GM23338 (cell line): ENCODE measurements around the gene REPIN1. TPM values are rescaled to one million over a fixed set of nuclear protein-coding genes. Genes with fewer than 3 reads are reported as not detected.

ENCODE experiments used
- ATAC-seq: fragments of 200-7000 bp; cut with Tn5 transposase; 3 replicates; pipeline ENCODE4 v1.9.1; 2020
- DNase-seq: peaks from one replicate; pipeline ENCODE4 v3.0.0-alpha.2; 2015; ENCODE audit warnings: low spot score
- H2AFZ ChIP-seq: fragments of 200-600 bp; sonication (generic); 2 replicates; pipeline ENCODE4 v1.8.0; 2016; ENCODE audit warnings: antibody characterized with exemption, mild to moderate bottlenecking, moderate library complexity
- H3F3A ChIP-seq: fragments of 200-600 bp; sonication (generic); replicated peaks from 2 replicates; pipeline ENCODE4 v1.8.0; 2017; ENCODE audit warnings: antibody characterized with exemption, mixed run types, low read depth
- H3K27ac ChIP-seq: fragments of 200-600 bp; sonication (generic); 2 replicates; pipeline ENCODE4 v1.6.1; 2016; ENCODE audit warnings: low read depth
- H3K27me3 ChIP-seq: fragments of 200-600 bp; sonication (generic); 2 replicates; pipeline ENCODE4 v1.8.0; 2016; ENCODE audit warnings: mild to moderate bottlenecking, mixed run types, moderate library complexity; ENCODE audit not compliant: insufficient read depth
- H3K36me3 ChIP-seq: fragments of 200-600 bp; sonication (generic); 2 replicates; pipeline ENCODE4 v1.8.0; 2016; ENCODE audit warnings: mild to moderate bottlenecking; ENCODE audit not compliant: insufficient read depth
- H3K4me1 ChIP-seq: fragments of 200-600 bp; sonication (generic); 2 replicates; pipeline ENCODE4 v1.8.0; 2016; ENCODE audit warnings: mild to moderate bottlenecking, moderate library complexity; ENCODE audit not compliant: insufficient read depth
- H3K4me2 ChIP-seq: fragments of 200-600 bp; sonication (generic); 2 replicates; pipeline ENCODE4 v1.7.1; 2017; ENCODE audit warnings: mixed run types
- H3K4me3 ChIP-seq: fragments of 200-600 bp; sonication (generic); 2 replicates; pipeline ENCODE4 v1.6.1; 2016; ENCODE audit warnings: mixed run types
- H3K79me2 ChIP-seq: fragments of 200-600 bp; sonication (generic); replicated peaks from 2 replicates; pipeline ENCODE4 v1.8.0; 2017; ENCODE audit warnings: mild to moderate bottlenecking; ENCODE audit not compliant: insufficient read depth
- H3K9me2 ChIP-seq: fragments of 200-600 bp; sonication (generic); 2 replicates; pipeline ENCODE4 v1.8.0; 2017; ENCODE audit not compliant: insufficient read depth
- H4K20me1 ChIP-seq: fragments of 200-600 bp; sonication (generic); replicated peaks from 2 replicates; pipeline ENCODE4 v1.8.0; 2017; ENCODE audit warnings: mild to moderate bottlenecking; ENCODE audit not compliant: insufficient read depth
- H3K27ac Mint-ChIP-seq: 2 replicates; pipeline ENCODE4 v1.8.0; 2020; ENCODE audit warnings: inconsistent platforms, mild to moderate bottlenecking, moderate library complexity, mixed read lengths
- H3K27me3 Mint-ChIP-seq: 3 replicates; pipeline ENCODE4 v1.8.0; 2022; ENCODE audit warnings: low read depth, mild to moderate bottlenecking, moderate library complexity, mixed read lengths, inconsistent platforms; ENCODE audit not compliant: insufficient read depth, poor library complexity
- H3K36me3 Mint-ChIP-seq: 3 replicates; pipeline ENCODE4 v1.8.0; 2021; ENCODE audit warnings: low read depth, mild to moderate bottlenecking, inconsistent platforms, moderate library complexity, mixed read lengths
- H3K4me1 Mint-ChIP-seq: 3 replicates; pipeline ENCODE4 v1.8.0; 2020; ENCODE audit warnings: mild to moderate bottlenecking, inconsistent platforms, mixed read lengths
- H3K4me3 Mint-ChIP-seq: 3 replicates; pipeline ENCODE4 v1.8.0; 2021; ENCODE audit warnings: moderate library complexity, mild to moderate bottlenecking, inconsistent platforms, mixed read lengths
- H3K9me3 Mint-ChIP-seq: 3 replicates; pipeline ENCODE4 v1.8.0; 2020; ENCODE audit warnings: moderate library complexity, mild to moderate bottlenecking, inconsistent platforms, mixed read lengths
- CTCF ChIP-seq, 2 experiments: fragments of 200-600 bp in 1 of 2; sonication (generic) in 1 of 2; conservative IDR thresholded peaks; 2 replicates each; pipeline versions ENCODE4 v1.5.1 to v1.6.1; 2016 to 2017; ENCODE audit warnings: antibody characterized with exemption in 2 of 2, low read depth in 2 of 2, mild to moderate bottlenecking in 2 of 2, moderate library complexity in 1 of 2
- EZH2 ChIP-seq: fragments of 200-600 bp; sonication (generic); IDR thresholded peaks from one replicate; pipeline ENCODE4 v1.8.0; 2017; ENCODE audit warnings: antibody characterized with exemption, mild to moderate bottlenecking, low read depth; ENCODE audit not compliant: unreplicated experiment
- EZH2phosphoT487 ChIP-seq: fragments of 200-600 bp; sonication (generic); IDR thresholded peaks from one replicate; pipeline ENCODE4 v1.8.1; 2018; ENCODE audit warnings: antibody characterized with exemption; ENCODE audit not compliant: unreplicated experiment
- JUNB ChIP-seq: IDR thresholded peaks from one replicate; pipeline ENCODE4 v1.6.1; 2016; ENCODE audit warnings: antibody characterized with exemption; ENCODE audit not compliant: unreplicated experiment
- POLR2AphosphoS5 ChIP-seq: IDR thresholded peaks from 2 replicates; pipeline ENCODE4 v1.6.1; 2016; ENCODE audit warnings: antibody characterized with exemption, low read depth
- ZNF331 ChIP-seq: fragments of 250-450 bp; sonication (Bioruptor Pico); IDR thresholded peaks from 2 replicates; pipeline ENCODE4 v1.5.0; 2020; ENCODE audit warnings: low read depth, mild to moderate bottlenecking, moderate library complexity
- ZNF462 ChIP-seq: fragments of 250-450 bp; sonication (Bioruptor Pico); IDR thresholded peaks from 2 replicates; pipeline ENCODE4 v1.5.0; 2020; ENCODE audit warnings: mild to moderate bottlenecking, moderate library complexity
- polyA plus RNA-seq: library from polyadenylated mRNA; unstranded; fragments of >200 nt; fragmentation: Nextera tagmentation; extraction: Ambion mirVana; gene quantifications from 2 replicates; pipeline ENCODE4 v1.2.1, GENCODE V29; 2016
- total RNA-seq: library from RNA; depleted of rRNA; stranded (reverse); fragments of >200 nt; shearing (Covaris generic); gene quantifications from 2 replicates; pipeline ENCODE4 v1.2.3, GENCODE V29; 2014

The REPIN1 gene
- total and polyA plus RNA-seq, 2 experiments from 2014 or later = 29.8 to 156 TPM

GRCh38 chr7:150365194-150365593 is 3.4 kb upstream of the REPIN1 start (continued):
- TF ChIP-seq ZNF462 (CRISPR knock-in tag) (no peak), POLR2AphosphoS5 (no peak), EZH2phosphoT487 (no peak), EZH2 (no peak), JUNB (no peak)

- H3K4me3 ChIP-seq = no peak overlapping the region
- ATAC-seq = no peak
- peaks cover 19% of the 10 kb centered on the region for H3K36me3 Mint-ChIP-seq
- no peak overlapping the region; the same call in 2 of the 3 replicates for H3K4me3 Mint-ChIP-seq
- peak overlapping the region; percentile 17 for H3K27ac ChIP-seq
- peaks cover 15% of the 10 kb centered on the region for H3K27me3 Mint-ChIP-seq
- no peaks in the 10 kb centered on the region for H3K27me3 ChIP-seq
- peaks cover 26% of the 10 kb centered on the region for H3K79me2 ChIP-seq
- no peak overlapping the region for H2AFZ ChIP-seq
- peaks cover 19% of the 10 kb centered on the region for H3F3A ChIP-seq
- peaks cover 65% of the 10 kb centered on the region for H3K4me1 Mint-ChIP-seq
- H3K4me2 ChIP-seq = no peak overlapping the region
- TF ChIP-seq ZNF331 (CRISPR knock-in tag) (no peak), CTCF (conservative IDR thresholded peaks at IDR 0.05; ENCODE audit: low read depth in 2 of 2) (no peak)
- peak; percentile 67 for DNase-seq
- peaks cover 4% of the 10 kb centered on the region for H4K20me1 ChIP-seq
- H3K4me1 ChIP-seq = peaks cover 68% of the 10 kb centered on the region
- peak overlapping the region; percentile 87 for H3K27ac Mint-ChIP-seq
- H3K9me3 Mint-ChIP-seq = no peaks in the 10 kb centered on the region
- H3K36me3 ChIP-seq = 0 out of 2 replicates have a peak, but pooled peaks cover 3% of the 10 kb centered on the region
- no peaks in the 10 kb centered on the region for H3K9me2 ChIP-seq
These were observed 2.8 kb upstream of the REPIN1 start for GRCh38 chr7:150365673-150366398.
